Activated CD4-positive, alpha-beta T cell treated with anti-CD3 and anti-CD28 coated beads, Interleukin-2, amount 10 ng/mL, durations not matched to agents 24 days and 14 days (primary cell): ENCODE data around the gene SPRED3. TPM values are rescaled to one million over a fixed set of nuclear protein-coding genes. Genes with fewer than 3 reads are reported as not detected.
"Not testable (repeated sequence)": the region's sequence is repeated elsewhere in the genome, so short reads cannot be mapped to it uniquely, and the experiment has no call there.

Source experiments
- DNase-seq: peaks from one replicate; pipeline ENCODE4 v3.0.0; 2022
- H3K27ac Mint-ChIP-seq: one replicate; pipeline ENCODE4 v1.8.0; 2022; ENCODE audit warnings: mild to moderate bottlenecking, mixed read lengths
- H3K27me3 Mint-ChIP-seq: one replicate; pipeline ENCODE4 v1.8.0; 2022; ENCODE audit warnings: mixed read lengths
- H3K36me3 Mint-ChIP-seq: one replicate; pipeline ENCODE4 v1.8.0; 2022; ENCODE audit warnings: low read depth, mild to moderate bottlenecking, mixed read lengths
- H3K4me1 Mint-ChIP-seq: one replicate; pipeline ENCODE4 v1.8.0; 2021; ENCODE audit warnings: mixed read lengths
- H3K4me3 Mint-ChIP-seq: one replicate; pipeline ENCODE4 v1.8.0; 2022; ENCODE audit warnings: mild to moderate bottlenecking, moderate library complexity, mixed read lengths
- H3K9me3 Mint-ChIP-seq: one replicate; pipeline ENCODE4 v1.8.0; 2021; ENCODE audit warnings: mixed read lengths
- intact Hi-C: fragments of 100-400 bp; cut with micrococcal nuclease; formaldehyde crosslinking; loops from one replicate; pipeline ENCODE4 v1.15.1; 2023
- total RNA-seq: library from RNA; stranded (reverse); gene quantifications from 2 replicates; pipeline ENCODE4 v1.2.3, GENCODE V29; 2022

Gene SPRED3
- total RNA-seq, 1 donor from 2014 or later, result 2.9 TPM

- Mint-ChIP-seq H3K36me3 (no peaks in the 10 kb centered on the region), H3K4me3 (peak overlapping the region; percentile 92), H3K9me3 (no peaks in the 10 kb centered on the region), H3K27me3 (peaks cover 31% of the 10 kb centered on the region), H3K4me1 (peaks cover 10% of the 10 kb centered on the region), H3K27ac (peak overlapping the region; percentile 67)
- DNase-seq, result peak; percentile 93
- intact Hi-C loops, result loop anchor here (1.0 kb wide), 3 partner anchors 13 to 45 kb away; partner anchors contain the start of gene PSMD8
Observed at GRCh38 chr19:38361633-38362075, 26.8 kb upstream of the SPRED3 start.

GRCh38 chr19:38362076-38362945 lies 26.2 kb upstream of the SPRED3 start:
- DNase-seq, result peak; percentile 96
- Mint-ChIP-seq H3K36me3 (no peaks in the 10 kb centered on the region), H3K9me3 (no peaks in the 10 kb centered on the region), H3K27me3 (peaks cover 30% of the 10 kb centered on the region), H3K27ac (peak overlapping the region; percentile 67), H3K4me1 (peaks cover 10% of the 10 kb centered on the region), H3K4me3 (peak overlapping the region; percentile 92)
- intact Hi-C loops, result loop anchor here (1.0 kb wide), 3 partner anchors 12 to 46 kb away; partner anchors contain the start of gene PSMD8

- H3K4me3 Mint-ChIP-seq, result peak overlapping the region; percentile 68
- not testable (repeated sequence) for DNase-seq, H3K36me3 Mint-ChIP-seq, H3K9me3 Mint-ChIP-seq, H3K27ac Mint-ChIP-seq
- intact Hi-C loops, result loop anchor here (1.0 kb wide), 3 partner anchors 11 to 47 kb away; partner anchors contain the start of gene PSMD8
- peaks cover 28% of the 10 kb centered on the region for H3K27me3 Mint-ChIP-seq
- peaks cover 10% of the 10 kb centered on the region for H3K4me1 Mint-ChIP-seq
Observed at GRCh38 chr19:38362946-38363688, 25.4 kb upstream of the SPRED3 start.

GRCh38 chr19:38367041-38367440 lies 21.5 kb upstream of the SPRED3 start:
- H3K4me3 Mint-ChIP-seq, result no peak overlapping the region
- H3K36me3 Mint-ChIP-seq, result no peaks in the 10 kb centered on the region
- no peak for DNase-seq
- no peak overlapping the region for H3K27ac Mint-ChIP-seq
- intact Hi-C loops, result no loop called here
- no peaks in the 10 kb centered on the region for H3K9me3 Mint-ChIP-seq
- H3K27me3 Mint-ChIP-seq, result peaks cover 7% of the 10 kb centered on the region
- no peaks in the 10 kb centered on the region for H3K4me1 Mint-ChIP-seq

GRCh38 chr19:38369584-38369983 lies 18.9 kb upstream of the SPRED3 start:
- H3K36me3 Mint-ChIP-seq, result peaks cover under 1% of the 10 kb centered on the region
- no peak overlapping the region for H3K4me3 Mint-ChIP-seq
- H3K4me1 Mint-ChIP-seq, result no peaks in the 10 kb centered on the region
- no peaks in the 10 kb centered on the region for H3K9me3 Mint-ChIP-seq
- peaks cover 7% of the 10 kb centered on the region for H3K27me3 Mint-ChIP-seq
- DNase-seq, result no peak
- intact Hi-C loops, result no loop called here
- no peak overlapping the region for H3K27ac Mint-ChIP-seq

GRCh38 chr19:38370299-38370698 lies 18.2 kb upstream of the SPRED3 start:
- Mint-ChIP-seq H3K27me3 (peaks cover 7% of the 10 kb centered on the region), H3K36me3 (peaks cover 7% of the 10 kb centered on the region), H3K4me3 (no peak overlapping the region), H3K27ac (no peak overlapping the region), H3K4me1 (peaks cover 5% of the 10 kb centered on the region), H3K9me3 (no peaks in the 10 kb centered on the region)
- intact Hi-C loops, result no loop called here
- DNase-seq, result no peak

- DNase-seq, result no peak
- Mint-ChIP-seq H3K4me3 (no peak overlapping the region), H3K36me3 (peaks cover 10% of the 10 kb centered on the region), H3K4me1 (peaks cover 12% of the 10 kb centered on the region), H3K27me3 (peaks cover 7% of the 10 kb centered on the region), H3K9me3 (no peaks in the 10 kb centered on the region), H3K27ac (no peak overlapping the region)
- intact Hi-C loops, result no loop called here
Observed at GRCh38 chr19:38371081-38371480, 17.4 kb upstream of the SPRED3 start.

- Mint-ChIP-seq H3K4me1 (peaks cover 19% of the 10 kb centered on the region), H3K27me3 (peaks cover 2% of the 10 kb centered on the region), H3K4me3 (peak overlapping the region; percentile 100), H3K9me3 (no peaks in the 10 kb centered on the region), H3K36me3 (peaks cover 22% of the 10 kb centered on the region), H3K27ac (peak overlapping the region; percentile 98)
- no peak for DNase-seq
- intact Hi-C loops, result loop anchor here (1.0 kb wide), 4 partner anchors 12 to 58 kb away; no protein-coding TSS in a partner anchor
Observed at GRCh38 chr19:38373907-38374331, 14.6 kb upstream of the SPRED3 start.

- peaks cover under 1% of the 10 kb centered on the region for H3K27me3 Mint-ChIP-seq
- peaks cover 20% of the 10 kb centered on the region for H3K4me1 Mint-ChIP-seq
- H3K36me3 Mint-ChIP-seq, result peaks cover 28% of the 10 kb centered on the region
- peak within 1 kb of the TSS; percentile 98 for H3K27ac Mint-ChIP-seq
- intact Hi-C loops, result loop anchor here (1.0 kb wide), 5 partner anchors 12 to 245 kb away; partner anchors contain the start of gene EIF3K
- DNase-seq, result peak; percentile 100
- H3K4me3 Mint-ChIP-seq, result peak within 1 kb of the TSS; percentile 100
- H3K9me3 Mint-ChIP-seq, result no peaks in the 10 kb centered on the region
Observed at GRCh38 chr19:38374332-38375097, 14.0 kb upstream of the SPRED3 start, which contains the start of gene PSMD8. TSS of gene PSMD8 (plus strand) at chr19:38374571. CDS start at chr19:38374602, 31 bp downstream.

- Mint-ChIP-seq H3K4me3 (peak overlapping the region; percentile 100), H3K27me3 (no peaks in the 10 kb centered on the region), H3K27ac (peak overlapping the region; percentile 98), H3K36me3 (peaks cover 29% of the 10 kb centered on the region), H3K9me3 (no peaks in the 10 kb centered on the region), H3K4me1 (peaks cover 21% of the 10 kb centered on the region)
- intact Hi-C loops, result loop anchor here (1.0 kb wide), 1 partner anchor 244 kb away; the partner anchor contains the start of gene EIF3K
- DNase-seq, result no peak
Observed at GRCh38 chr19:38375098-38375493, 13.4 kb upstream of the SPRED3 start.

- H3K27ac Mint-ChIP-seq, result peak overlapping the region; percentile 98
- H3K4me1 Mint-ChIP-seq, result peaks cover 24% of the 10 kb centered on the region
- H3K4me3 Mint-ChIP-seq, result peak overlapping the region; percentile 100
- no peaks in the 10 kb centered on the region for H3K9me3 Mint-ChIP-seq
- intact Hi-C loops, result loop anchor here (1.0 kb wide), 1 partner anchor 244 kb away; the partner anchor contains the start of gene EIF3K
- H3K36me3 Mint-ChIP-seq, result peaks cover 36% of the 10 kb centered on the region
- H3K27me3 Mint-ChIP-seq, result no peaks in the 10 kb centered on the region
- DNase-seq, result no peak
Observed at GRCh38 chr19:38375748-38376147, 12.7 kb upstream of the SPRED3 start.

- Mint-ChIP-seq H3K9me3 (no peaks in the 10 kb centered on the region), H3K4me1 (peaks cover 24% of the 10 kb centered on the region), H3K36me3 (peaks cover 43% of the 10 kb centered on the region), H3K4me3 (peak overlapping the region; percentile 100), H3K27ac (peak overlapping the region; percentile 45), H3K27me3 (no peaks in the 10 kb centered on the region)
- intact Hi-C loops, result no loop called here
- no peak for DNase-seq
Observed at GRCh38 chr19:38376576-38376975, 11.9 kb upstream of the SPRED3 start.

GRCh38 chr19:38377052-38377451 lies 11.4 kb upstream of the SPRED3 start:
- peaks cover 48% of the 10 kb centered on the region for H3K36me3 Mint-ChIP-seq
- H3K4me1 Mint-ChIP-seq, result peaks cover 24% of the 10 kb centered on the region
- H3K27ac Mint-ChIP-seq, result no peak overlapping the region
- H3K9me3 Mint-ChIP-seq, result no peaks in the 10 kb centered on the region
- intact Hi-C loops, result no loop called here
- no peak for DNase-seq
- peak overlapping the region; percentile 100 for H3K4me3 Mint-ChIP-seq
- no peaks in the 10 kb centered on the region for H3K27me3 Mint-ChIP-seq
